GM18873 (cell line): ENCODE results near the gene KANSL1.
"Not testable (repeated sequence)": the region's sequence is repeated elsewhere in the genome, so short reads cannot be mapped to it uniquely, and the experiment has no call there.

Source experiments
- ATAC-seq: cut with Tn5 transposase; IDR thresholded peaks from one replicate; pipeline ENCODE4 v1.9.1; 2021; ENCODE audit warnings: mild to moderate bottlenecking, moderate library complexity, moderate number of reproducible peaks; ENCODE audit not compliant: unreplicated experiment, low FRiP score

The KANSL1 gene

GRCh38 chr17:46027048-46027975 is 165.9 kb downstream of the KANSL1 start:
- ATAC-seq, result no peak

GRCh38 chr17:46026166-46027047 is 166.8 kb downstream of the KANSL1 start:
- ATAC-seq, result no peak

- no peak for ATAC-seq
Observed at GRCh38 chr17:46025510-46026165, 167.6 kb downstream of the KANSL1 start.

GRCh38 chr17:46025060-46025459 is 168.2 kb downstream of the KANSL1 start:
- no peak for ATAC-seq

GRCh38 chr17:46024590-46024989 is 168.6 kb downstream of the KANSL1 start:
- ATAC-seq, result no peak

GRCh38 chr17:46023783-46024388 is 169.3 kb downstream of the KANSL1 start:
- ATAC-seq, result no peak

- not testable (repeated sequence) for ATAC-seq
Observed at GRCh38 chr17:46023366-46023765, 169.9 kb downstream of the KANSL1 start.

GRCh38 chr17:46020998-46021397 is 172.2 kb downstream of the KANSL1 start:
- no peak for ATAC-seq

GRCh38 chr17:46020023-46020761 is 173.0 kb downstream of the KANSL1 start:
- no peak for ATAC-seq

GRCh38 chr17:46019408-46019925 is 173.8 kb downstream of the KANSL1 start:
- not testable (repeated sequence) for ATAC-seq

GRCh38 chr17:46013502-46014165 is 179.6 kb downstream of the KANSL1 start:
- no peak for ATAC-seq

GRCh38 chr17:46013127-46013501 is 180.1 kb downstream of the KANSL1 start:
- ATAC-seq, result no peak

GRCh38 chr17:46012506-46013079 is 180.6 kb downstream of the KANSL1 start:
- ATAC-seq, result no peak

GRCh38 chr17:46011711-46012505 is 181.3 kb downstream of the KANSL1 start:
- ATAC-seq, result no peak

GRCh38 chr17:46010597-46011186 is 182.5 kb downstream of the KANSL1 start:
- ATAC-seq, result no peak

GRCh38 chr17:46009681-46010596 is 183.3 kb downstream of the KANSL1 start:
- no peak for ATAC-seq
